Activated CD4-positive, alpha-beta memory T cell treated with anti-CD3 and anti-CD28 coated beads, Interleukin-2, amount 10 ng/mL, durations not matched to agents 7 days and 5 days (primary cell): ENCODE results near the gene CASK. TPM values are rescaled to one million over a fixed set of nuclear protein-coding genes. Genes with fewer than 3 reads are reported as not detected.
"Not testable (repeated sequence)": the region's sequence is repeated elsewhere in the genome, so short reads cannot be mapped to it uniquely, and the experiment has no call there.

ENCODE experiments used
- CTCF ChIA-PET: fragments of 350-600 bp; sonication (Branson Sonifier 250); formaldehyde crosslinking; loops from one replicate; lab custom pipeline; 2021; ENCODE audit warnings: antibody characterized with exemption, inconsistent platforms; lab: Charles Lee
- POLR2A ChIA-PET: fragments of 350-600 bp; sonication (Branson Sonifier 250); formaldehyde crosslinking; loops from one replicate; lab custom pipeline; 2021; ENCODE audit warnings: antibody characterized with exemption; lab: Charles Lee
- DNase-seq: peaks from one replicate; pipeline ENCODE4 v3.0.0-alpha.2; 2020
- H3K27ac Mint-ChIP-seq: one replicate; pipeline ENCODE4 v1.8.0; 2021; ENCODE audit warnings: mild to moderate bottlenecking, mixed read lengths
- H3K27me3 Mint-ChIP-seq: one replicate; pipeline ENCODE4 v1.8.0; 2021; ENCODE audit warnings: mixed read lengths
- H3K36me3 Mint-ChIP-seq: one replicate; pipeline ENCODE4 v1.8.0; 2021; ENCODE audit warnings: low read depth, mixed read lengths
- H3K4me1 Mint-ChIP-seq: one replicate; pipeline ENCODE4 v1.8.0; 2021; ENCODE audit warnings: mixed read lengths
- H3K4me3 Mint-ChIP-seq: one replicate; pipeline ENCODE4 v1.8.0; 2021; ENCODE audit warnings: mild to moderate bottlenecking, mixed read lengths
- H3K9me3 Mint-ChIP-seq: one replicate; pipeline ENCODE4 v1.8.0; 2021; ENCODE audit warnings: mixed read lengths
- total RNA-seq, 2 experiments: library from RNA; stranded (reverse); gene quantifications; one replicate each; pipeline ENCODE4 v1.2.3, GENCODE V29; 2021

The CASK gene
- total RNA-seq, 2 experiments from 2014 or later = 30.1 to 32.7 TPM

DNA sequence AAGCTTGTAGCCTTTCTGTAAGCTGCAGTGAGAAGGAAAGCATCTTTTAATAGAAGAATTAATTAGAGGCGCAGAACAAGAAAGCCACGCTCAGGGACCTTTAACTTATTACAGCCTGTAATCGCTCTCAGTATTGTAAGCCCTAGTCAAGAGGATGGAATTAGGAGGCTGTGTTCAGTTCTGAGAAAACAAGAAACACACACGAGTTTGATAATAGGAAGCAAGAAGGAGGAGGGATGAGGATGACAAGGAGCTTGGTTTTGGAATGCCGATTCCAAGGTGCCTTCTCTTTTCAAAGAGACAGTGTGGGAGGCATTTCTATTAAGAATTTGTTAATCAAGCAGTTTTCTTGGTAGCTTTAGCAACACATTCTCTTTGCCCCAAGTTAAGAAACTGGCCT lies 406.9 kb downstream of the CASK start:
- no peak overlapping the region for H3K4me3 Mint-ChIP-seq
- H3K36me3 Mint-ChIP-seq = peaks cover 16% of the 10 kb centered on the region
- CTCF ChIA-PET = interaction anchor here (0.9 kb wide), 1 partner anchor 243 kb away, joined by 3 read pairs; no protein-coding TSS in a partner anchor

GRCh38 chrX:41515376-41515775 lies 408.0 kb downstream of the CASK start:
- H3K27ac Mint-ChIP-seq = no peak overlapping the region
- peaks cover 12% of the 10 kb centered on the region for H3K36me3 Mint-ChIP-seq
- H3K4me1 Mint-ChIP-seq = peaks cover 46% of the 10 kb centered on the region
- CTCF ChIA-PET = no interaction called here
- POLR2A ChIA-PET = no interaction called here
- no peak for DNase-seq
- H3K9me3 Mint-ChIP-seq = no peaks in the 10 kb centered on the region
- no peaks in the 10 kb centered on the region for H3K27me3 Mint-ChIP-seq
- H3K4me3 Mint-ChIP-seq = no peak overlapping the region

More for the DNA sequence above, 406.9 kb downstream of the CASK start:
- Mint-ChIP-seq H3K4me1 (peaks cover 46% of the 10 kb centered on the region), H3K27me3 (no peaks in the 10 kb centered on the region), H3K27ac (no peak overlapping the region), H3K9me3 (no peaks in the 10 kb centered on the region)
- DNase-seq = no peak
- POLR2A ChIA-PET = no interaction called here

DNA sequence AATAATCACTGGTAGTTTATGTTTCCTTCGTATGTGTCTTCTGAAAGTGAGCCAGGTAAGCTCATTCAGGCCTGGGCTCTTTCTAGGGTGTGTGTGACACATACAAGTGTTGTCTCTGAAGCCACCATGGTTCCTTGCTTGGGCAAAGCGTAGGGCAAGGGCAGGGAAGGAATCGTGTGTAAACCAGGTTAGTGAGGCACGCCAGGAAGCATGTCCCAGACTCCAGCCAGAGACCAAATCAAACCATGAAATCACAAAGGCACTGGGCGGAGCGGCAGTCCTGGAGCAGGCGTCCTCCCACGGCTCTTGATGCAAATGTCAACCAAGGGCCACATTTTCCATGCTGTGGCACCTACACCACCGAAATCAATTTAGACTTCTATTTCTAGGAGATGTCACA lies 409.2 kb downstream of the CASK start:
- Mint-ChIP-seq H3K27me3 (no peaks in the 10 kb centered on the region), H3K9me3 (no peaks in the 10 kb centered on the region), H3K27ac (no peak overlapping the region), H3K4me1 (peaks cover 46% of the 10 kb centered on the region), H3K36me3 (peaks cover 10% of the 10 kb centered on the region), H3K4me3 (no peak overlapping the region)
- POLR2A ChIA-PET = no interaction called here
- DNase-seq = no peak
- CTCF ChIA-PET = no interaction called here

GRCh38 chrX:41512853-41513252 lies 410.5 kb downstream of the CASK start:
- Mint-ChIP-seq H3K4me1 (peaks cover 35% of the 10 kb centered on the region), H3K27ac (peak overlapping the region; percentile 64)
- H3K4me3 Mint-ChIP-seq, DNase-seq, H3K36me3 Mint-ChIP-seq, H3K27me3 Mint-ChIP-seq, POLR2A ChIA-PET, H3K9me3 Mint-ChIP-seq, CTCF ChIA-PET: not testable (repeated sequence)

DNA sequence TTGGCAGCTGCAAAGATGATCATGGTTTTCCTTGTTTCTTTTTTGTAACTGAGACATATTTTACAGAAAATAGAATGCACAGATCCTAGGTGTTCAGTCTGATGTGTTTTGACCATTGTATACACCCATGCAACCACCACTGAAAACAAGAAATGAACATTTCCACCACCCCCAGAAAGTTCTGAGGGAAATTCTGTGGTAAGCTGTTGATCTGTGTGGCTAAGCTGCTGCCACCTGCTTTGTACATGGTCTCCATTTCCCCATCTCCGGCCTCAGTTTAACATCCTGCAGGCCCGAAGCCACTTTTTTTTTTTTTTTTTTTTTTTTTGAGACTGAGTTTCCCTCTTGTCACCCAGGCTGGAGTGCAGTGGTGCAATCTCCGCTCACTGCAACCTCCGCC lies 411.0 kb downstream of the CASK start:
- H3K4me3 Mint-ChIP-seq = no peak overlapping the region
- peaks cover 31% of the 10 kb centered on the region for H3K4me1 Mint-ChIP-seq
- H3K27ac Mint-ChIP-seq = peak overlapping the region; percentile 64
- H3K9me3 Mint-ChIP-seq = no peaks in the 10 kb centered on the region
- POLR2A ChIA-PET = no interaction called here
- CTCF ChIA-PET = no interaction called here
- DNase-seq = peak; percentile 21
- H3K36me3 Mint-ChIP-seq = peaks cover 6% of the 10 kb centered on the region
- no peaks in the 10 kb centered on the region for H3K27me3 Mint-ChIP-seq

DNA sequence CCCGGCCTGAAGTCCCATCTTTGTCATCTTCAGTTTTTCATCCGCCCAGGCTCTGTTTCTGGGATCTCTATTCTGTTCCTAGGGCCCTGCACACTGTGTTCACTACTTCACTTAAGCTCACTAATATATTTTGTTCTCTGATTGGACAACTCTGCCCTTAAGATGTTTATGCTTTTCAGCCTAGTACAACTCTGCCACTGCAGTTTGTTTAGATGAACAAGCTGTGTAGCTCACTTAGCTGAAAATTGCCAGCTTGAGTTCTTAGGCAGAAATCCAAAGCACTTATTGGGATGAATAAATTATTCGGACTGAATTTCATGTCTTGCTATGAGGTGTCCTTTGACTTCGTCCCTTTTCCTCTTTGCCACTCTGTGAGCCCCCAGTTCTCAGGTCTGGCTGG lies 415.4 kb downstream of the CASK start:
- Mint-ChIP-seq H3K27ac (no peak overlapping the region), H3K4me3 (no peak overlapping the region), H3K36me3 (no peaks in the 10 kb centered on the region), H3K27me3 (no peaks in the 10 kb centered on the region), H3K9me3 (no peaks in the 10 kb centered on the region), H3K4me1 (peaks cover 9% of the 10 kb centered on the region)
- no peak for DNase-seq
- ChIA-PET CTCF (no interaction called here), POLR2A (no interaction called here)

DNA sequence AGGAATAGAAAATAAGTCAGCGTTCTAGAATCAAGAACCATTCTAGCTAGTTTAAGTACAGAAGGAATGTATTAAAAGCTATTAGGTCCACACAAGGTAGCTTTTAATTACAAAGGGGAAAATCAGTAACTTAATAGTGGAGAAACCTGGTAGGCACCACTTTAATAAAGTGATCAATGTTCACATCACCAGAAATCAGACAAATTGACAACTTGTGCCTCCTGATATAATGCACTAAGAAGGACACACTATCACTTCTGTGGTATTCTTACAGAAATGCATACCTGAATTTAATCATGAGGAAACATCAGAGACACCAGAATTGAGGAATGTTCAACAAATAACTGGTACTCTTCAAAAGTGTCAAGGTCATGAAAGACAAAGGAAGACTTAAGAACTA lies 421.4 kb downstream of the CASK start:
- Mint-ChIP-seq H3K4me1 (no peaks in the 10 kb centered on the region), H3K9me3 (peaks cover 4% of the 10 kb centered on the region), H3K4me3 (no peak overlapping the region), H3K27me3 (no peaks in the 10 kb centered on the region), H3K36me3 (no peaks in the 10 kb centered on the region), H3K27ac (no peak overlapping the region)
- ChIA-PET CTCF (no interaction called here), POLR2A (no interaction called here)
- DNase-seq = no peak

- Mint-ChIP-seq H3K9me3 (peaks cover 5% of the 10 kb centered on the region), H3K27ac (no peak overlapping the region), H3K36me3 (no peaks in the 10 kb centered on the region), H3K27me3 (no peaks in the 10 kb centered on the region), H3K4me1 (no peaks in the 10 kb centered on the region), H3K4me3 (no peak overlapping the region)
- CTCF ChIA-PET = no interaction called here
- no peak for DNase-seq
- POLR2A ChIA-PET = no interaction called here
These were observed 423.4 kb downstream of the CASK start for GRCh38 chrX:41499984-41500383.

DNA sequence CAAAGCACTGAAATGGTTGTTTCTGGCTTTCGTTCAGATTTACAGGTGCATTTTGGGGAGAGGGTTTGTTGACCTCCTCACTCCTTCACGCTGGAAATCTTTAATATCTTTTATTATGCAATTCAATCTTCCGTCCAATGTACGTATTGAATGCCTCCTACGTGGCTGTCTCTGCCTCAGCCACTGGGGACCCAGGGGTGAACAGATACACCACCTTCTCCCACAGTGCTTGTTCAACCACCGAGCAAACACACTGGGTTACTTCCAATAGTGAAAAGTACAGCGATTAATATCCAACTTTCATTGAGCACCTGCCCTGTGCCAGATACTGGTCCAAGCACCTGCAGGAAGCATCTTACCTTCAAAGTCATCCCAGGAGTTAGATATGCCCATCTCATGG lies 424.2 kb downstream of the CASK start:
- Mint-ChIP-seq H3K9me3 (peaks cover 7% of the 10 kb centered on the region), H3K4me3 (no peak overlapping the region), H3K4me1 (no peaks in the 10 kb centered on the region), H3K36me3 (no peaks in the 10 kb centered on the region), H3K27ac (no peak overlapping the region), H3K27me3 (no peaks in the 10 kb centered on the region)
- DNase-seq = no peak
- CTCF ChIA-PET = no interaction called here
- POLR2A ChIA-PET = no interaction called here

DNA sequence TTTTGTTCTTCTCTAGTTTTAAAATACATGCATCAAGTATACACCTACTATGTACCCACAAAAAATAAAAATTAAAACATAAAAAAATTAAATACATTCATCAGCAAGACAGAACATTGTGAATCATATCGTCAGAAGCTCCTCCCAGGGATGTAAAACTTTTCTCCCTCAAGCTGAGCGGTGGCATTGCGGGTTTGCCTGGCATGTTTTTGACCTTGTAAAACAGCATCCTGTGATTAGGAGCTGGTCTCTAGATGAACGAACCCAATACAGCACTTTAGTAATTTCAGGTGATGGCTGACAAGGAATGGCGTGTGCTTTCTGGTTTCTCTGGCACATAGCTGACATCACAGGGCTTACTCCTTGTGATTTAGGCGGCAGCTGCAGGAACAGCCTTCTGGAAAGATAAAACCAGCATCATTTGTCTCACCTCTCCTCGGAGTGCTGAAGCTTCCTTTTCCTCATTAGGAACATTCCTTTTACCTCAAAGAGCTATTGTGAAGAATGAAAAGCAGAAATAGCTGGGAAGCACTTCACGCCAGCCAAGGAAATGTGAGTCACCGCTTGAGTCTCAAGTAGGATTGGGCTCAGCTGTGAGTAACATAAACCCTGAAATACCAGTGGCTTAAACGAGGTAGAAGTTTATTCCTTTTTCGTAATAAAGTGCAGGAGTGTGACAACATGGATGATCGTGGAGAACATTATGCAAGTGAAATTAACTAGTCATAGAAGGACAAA lies 431.9 kb downstream of the CASK start:
- peaks cover 5% of the 10 kb centered on the region for H3K9me3 Mint-ChIP-seq
- H3K4me1 Mint-ChIP-seq = no peaks in the 10 kb centered on the region
- H3K4me3 Mint-ChIP-seq = no peak overlapping the region
- no peaks in the 10 kb centered on the region for H3K27me3 Mint-ChIP-seq
- ChIA-PET POLR2A (no interaction called here), CTCF (no interaction called here)
- DNase-seq = no peak
- H3K36me3 Mint-ChIP-seq = no peaks in the 10 kb centered on the region
- H3K27ac Mint-ChIP-seq = no peak overlapping the region

DNA sequence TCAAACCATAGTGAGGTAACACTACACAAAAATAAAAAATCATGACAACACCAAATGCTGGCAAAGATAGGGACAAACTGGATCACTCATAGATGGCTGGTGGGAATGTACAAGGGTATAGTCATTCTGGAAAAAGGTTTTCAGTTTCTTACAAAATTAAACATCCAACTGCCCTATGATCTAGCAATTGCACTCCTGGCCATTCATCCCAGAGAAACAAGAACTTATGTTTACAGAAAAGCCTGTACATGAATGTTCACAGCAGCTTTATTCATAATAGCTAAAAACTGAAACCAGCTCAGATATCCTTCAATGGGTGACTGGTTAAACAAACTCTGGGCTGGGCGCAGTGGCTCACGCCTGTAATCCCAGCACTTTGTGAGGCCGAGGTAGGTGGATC lies 432.9 kb downstream of the CASK start:
- H3K4me3 Mint-ChIP-seq = no peak overlapping the region
- no peak for DNase-seq
- POLR2A ChIA-PET = no interaction called here
- no peaks in the 10 kb centered on the region for H3K36me3 Mint-ChIP-seq
- no peaks in the 10 kb centered on the region for H3K4me1 Mint-ChIP-seq
- no peak overlapping the region for H3K27ac Mint-ChIP-seq
- CTCF ChIA-PET = no interaction called here
- peaks cover 5% of the 10 kb centered on the region for H3K9me3 Mint-ChIP-seq
- H3K27me3 Mint-ChIP-seq = no peaks in the 10 kb centered on the region

- H3K27me3 Mint-ChIP-seq = no peaks in the 10 kb centered on the region
- H3K4me1 Mint-ChIP-seq = peaks cover 6% of the 10 kb centered on the region
- no peaks in the 10 kb centered on the region for H3K36me3 Mint-ChIP-seq
- DNase-seq = no peak
- CTCF ChIA-PET = no interaction called here
- no peak overlapping the region for H3K27ac Mint-ChIP-seq
- peaks cover 1% of the 10 kb centered on the region for H3K9me3 Mint-ChIP-seq
- H3K4me3 Mint-ChIP-seq = no peak overlapping the region
- POLR2A ChIA-PET = no interaction called here
These were observed 441.1 kb downstream of the CASK start for GRCh38 chrX:41482154-41482850.

DNA sequence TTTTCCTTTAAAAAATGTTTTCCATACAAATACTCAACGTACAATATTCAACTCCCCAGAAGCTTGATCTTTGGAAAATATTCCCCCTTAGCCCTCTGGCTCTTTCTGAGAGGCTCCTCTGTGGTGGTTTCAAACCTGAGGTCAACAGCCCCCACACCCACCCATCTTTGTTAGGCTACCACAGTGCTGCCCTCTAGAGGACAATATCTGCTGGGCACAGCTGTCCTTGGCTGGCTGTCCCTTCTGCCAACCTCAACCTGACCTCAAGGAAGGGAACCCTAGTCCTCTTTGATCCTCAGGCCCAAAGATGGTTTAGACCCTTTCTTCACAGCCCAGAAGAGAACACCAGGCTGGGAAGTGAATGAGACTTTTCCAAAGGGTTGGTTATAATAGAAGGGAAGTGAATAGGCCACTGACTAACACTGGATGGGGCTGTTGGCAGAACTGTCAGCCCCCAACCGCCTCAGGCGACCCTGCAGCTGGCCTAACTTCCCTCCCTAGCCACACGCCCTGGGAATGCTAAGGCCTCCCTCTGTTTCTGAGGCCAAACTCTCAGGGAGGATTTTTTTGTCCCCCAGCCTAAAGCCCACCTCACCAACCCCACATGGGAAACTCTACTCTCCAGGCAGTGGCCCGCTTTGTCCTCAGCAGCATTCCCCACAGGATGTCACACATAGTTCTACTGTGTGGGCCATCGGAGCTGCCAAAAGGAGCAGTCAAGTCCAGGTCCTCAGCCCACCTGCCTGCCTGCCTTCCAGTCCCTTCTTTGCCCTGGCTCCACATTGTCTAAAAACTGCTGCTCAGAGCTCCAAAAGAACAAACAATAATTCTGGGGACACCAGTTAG lies 441.9 kb downstream of the CASK start:
- Mint-ChIP-seq H3K27ac (no peak overlapping the region), H3K27me3 (no peaks in the 10 kb centered on the region), H3K4me3 (no peak overlapping the region), H3K9me3 (no peaks in the 10 kb centered on the region), H3K36me3 (no peaks in the 10 kb centered on the region), H3K4me1 (peaks cover 6% of the 10 kb centered on the region)
- ChIA-PET CTCF (interaction anchor here (0.6 to 1.0 kb wide), 2 partner anchors 33 to 268 kb away, joined by 3 to 4 read pairs; no protein-coding TSS in a partner anchor), POLR2A (no interaction called here)
- DNase-seq = no peak
